ENCODE data around the gene TENM4. TPM values are rescaled to one million over a fixed set of nuclear protein-coding genes. Genes with fewer than 3 reads are reported as not detected.

The TENM4 gene
- total RNA-seq, 4 donors from 2014 or later = 1.1 to 2.7 (median 2.0) TPM

GRCh38 chr11:79484872-79485271 lies 44.0 kb upstream of the TENM4 start:
- H3K4me1 ChIP-seq = no peaks in the 10 kb centered on the region
- no peaks in the 10 kb centered on the region for H3K36me3 ChIP-seq
- H3K27ac ChIP-seq = no peak overlapping the region
- H3K4me3 ChIP-seq = no peak overlapping the region
- H3K27me3 ChIP-seq = no peaks in the 10 kb centered on the region
- no peaks in the 10 kb centered on the region for H3K9me3 ChIP-seq
- TF ChIP-seq CTCF (IDR thresholded peaks at IDR 0.05) (no peak), POLR2A (IDR thresholded peaks at IDR 0.05) (no peak)
- DNase-seq = no peak

- TF ChIP-seq CTCF (IDR thresholded peaks at IDR 0.05) = no peak
- no peak for TF ChIP-seq POLR2A (IDR thresholded peaks at IDR 0.05)
- H3K4me3 ChIP-seq = no peak overlapping the region
Observed at GRCh38 chr11:79482800-79483199, 42.0 kb upstream of the TENM4 start.

GRCh38 chr11:79481795-79482194 lies 41.0 kb upstream of the TENM4 start:
- no peak for DNase-seq
- no peaks in the 10 kb centered on the region for H3K9me3 ChIP-seq
- no peak overlapping the region for H3K27ac ChIP-seq
- H3K27me3 ChIP-seq = no peaks in the 10 kb centered on the region
- H3K4me1 ChIP-seq = no peaks in the 10 kb centered on the region
- TF ChIP-seq CTCF (IDR thresholded peaks at IDR 0.05) (no peak), POLR2A (IDR thresholded peaks at IDR 0.05) (no peak)
- no peaks in the 10 kb centered on the region for H3K36me3 ChIP-seq
- H3K4me3 ChIP-seq = no peak overlapping the region

More at GRCh38 chr11:79482800-79483199, 42.0 kb upstream of the TENM4 start:
- no peak for DNase-seq
- Histone ChIP-seq H3K36me3 (no peaks in the 10 kb centered on the region), H3K9me3 (no peaks in the 10 kb centered on the region), H3K27ac (no peak overlapping the region), H3K4me1 (no peaks in the 10 kb centered on the region), H3K27me3 (no peaks in the 10 kb centered on the region)

GRCh38 chr11:79480864-79481263 lies 40.0 kb upstream of the TENM4 start:
- Histone ChIP-seq H3K4me1 (no peaks in the 10 kb centered on the region), H3K9me3 (no peaks in the 10 kb centered on the region), H3K36me3 (no peaks in the 10 kb centered on the region), H3K27me3 (no peaks in the 10 kb centered on the region), H3K27ac (no peak overlapping the region), H3K4me3 (no peak overlapping the region)
- no peak for DNase-seq
- TF ChIP-seq CTCF (IDR thresholded peaks at IDR 0.05) (no peak), POLR2A (IDR thresholded peaks at IDR 0.05) (no peak)

- Histone ChIP-seq H3K4me3 (no peak overlapping the region), H3K36me3 (no peaks in the 10 kb centered on the region), H3K9me3 (no peaks in the 10 kb centered on the region), H3K27me3 (no peaks in the 10 kb centered on the region), H3K4me1 (no peaks in the 10 kb centered on the region), H3K27ac (no peak overlapping the region)
- no peak for DNase-seq
- TF ChIP-seq POLR2A (IDR thresholded peaks at IDR 0.05) (no peak), CTCF (IDR thresholded peaks at IDR 0.05) (no peak)
Observed at GRCh38 chr11:79472819-79473529, 32.1 kb upstream of the TENM4 start.

All from Peyer's patch (tissue), 4 donors.